ENCODE measurements around the gene SAMD11. TPM values are rescaled to one million over a fixed set of nuclear protein-coding genes. Genes with fewer than 3 reads are reported as not detected.
A peak's percentile ranks its signal among the peaks of the same experiment; 100 is the strongest.

The SAMD11 gene
- total RNA-seq, 2 experiments from 2014 or later: not detected

DNA sequence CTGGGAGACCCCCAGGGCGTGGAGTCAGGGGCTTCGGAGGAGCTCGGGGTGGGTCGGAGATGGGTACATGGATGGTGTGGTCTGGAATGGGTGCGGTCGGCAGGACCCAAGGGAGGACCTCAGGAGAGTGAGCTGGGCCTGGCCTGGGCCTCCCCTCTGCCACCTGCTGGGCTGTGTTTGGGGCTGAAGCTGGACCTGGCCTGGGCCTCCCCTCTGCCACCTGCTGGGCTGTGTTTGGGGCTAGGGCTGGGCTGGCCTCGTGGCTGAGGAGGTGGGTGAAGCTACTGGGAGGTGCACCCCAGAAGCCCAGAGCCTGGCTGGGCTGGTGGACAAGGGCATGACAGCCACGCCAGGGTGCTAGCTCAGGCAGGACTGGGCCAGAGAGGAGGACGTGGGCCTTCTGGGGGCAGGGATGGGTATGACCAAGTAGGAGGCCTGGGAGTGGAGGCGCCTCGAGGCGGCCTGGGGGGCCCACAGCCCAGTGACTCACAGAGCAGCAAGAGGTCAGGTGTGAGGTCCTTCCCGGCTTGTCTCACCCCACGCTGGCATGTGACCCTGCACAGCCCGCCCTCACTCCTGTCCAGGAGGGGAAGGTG lies 14.5 kb downstream of the SAMD11 start:
- H3K4me1 Mint-ChIP-seq: peaks cover 14% of the 10 kb centered on the region
- H3K9me3 Mint-ChIP-seq (ENCODE audit: low read depth): no peaks in the 10 kb centered on the region
- intact Hi-C loops (cut with DNase I, micrococcal nuclease): loop anchor here in 1 of 2 experiments (5.0 kb wide), 1 partner anchor 36 kb away; no protein-coding TSS in a partner anchor
- ATAC-seq: peak; percentile 37
- CTCF ChIA-PET: interaction anchor here (0.7 kb wide), 1 partner anchor 89 kb away, joined by 3 read pairs; no protein-coding TSS in a partner anchor
- no peaks in the 10 kb centered on the region for H3K36me3 Mint-ChIP-seq (ENCODE audit: low read depth)
- peak; percentile 50 for DNase-seq
- no peak overlapping the region for H3K27ac Mint-ChIP-seq
- no peak overlapping the region for H3K4me3 Mint-ChIP-seq
- H3K27me3 Mint-ChIP-seq: peaks cover 22% of the 10 kb centered on the region
- POLR2A ChIA-PET: no interaction called here

- DNase-seq (no peak), ATAC-seq (no peak)
- Mint-ChIP-seq H3K36me3 (ENCODE audit: low read depth) (peaks cover 1% of the 10 kb centered on the region), H3K9me3 (ENCODE audit: low read depth) (no peaks in the 10 kb centered on the region), H3K27ac (no peak overlapping the region), H3K4me3 (no peak overlapping the region), H3K27me3 (peaks cover 22% of the 10 kb centered on the region), H3K4me1 (peaks cover 14% of the 10 kb centered on the region)
- POLR2A ChIA-PET: no interaction called here
- intact Hi-C loops (cut with DNase I, micrococcal nuclease): loop anchor here in 1 of 2 experiments (5.0 kb wide), 1 partner anchor 37 kb away; no protein-coding TSS in a partner anchor
- CTCF ChIA-PET: no interaction called here
Measured at GRCh38 chr1:938711-939489, 15.2 kb downstream of the SAMD11 start.

GRCh38 chr1:939511-940106 lies 15.9 kb downstream of the SAMD11 start:
- Mint-ChIP-seq H3K36me3 (ENCODE audit: low read depth) (peaks cover 1% of the 10 kb centered on the region), H3K27me3 (peaks cover 22% of the 10 kb centered on the region), H3K27ac (no peak overlapping the region), H3K9me3 (ENCODE audit: low read depth) (no peaks in the 10 kb centered on the region), H3K4me1 (peaks cover 14% of the 10 kb centered on the region), H3K4me3 (no peak overlapping the region)
- ATAC-seq: no peak
- DNase-seq: no peak
- ChIA-PET CTCF (interaction anchor here (1.1 kb wide), 1 partner anchor 78 kb away, joined by 5 read pairs; no protein-coding TSS in a partner anchor), POLR2A (no interaction called here)
- intact Hi-C loops (cut with DNase I, micrococcal nuclease): loop anchor here (2.0 to 5.0 kb wide), 3 partner anchors 19 to 37 kb away; no protein-coding TSS in a partner anchor

- Mint-ChIP-seq H3K4me3 (peak overlapping the region; percentile 10), H3K9me3 (ENCODE audit: low read depth) (no peaks in the 10 kb centered on the region), H3K27me3 (peaks cover 17% of the 10 kb centered on the region), H3K36me3 (ENCODE audit: low read depth) (peaks cover 5% of the 10 kb centered on the region), H3K27ac (no peak overlapping the region), H3K4me1 (peaks cover 8% of the 10 kb centered on the region)
- POLR2A ChIA-PET: interaction anchor here (1.0 kb wide), 1 partner anchor 19 kb away, joined by 4 read pairs; the partner anchor contains the start of gene NOC2L
- ATAC-seq (peak; percentile 6), DNase-seq (peak; percentile 44)
- intact Hi-C loops (cut with DNase I, micrococcal nuclease): loop anchor here (2.0 kb wide), 2 partner anchors 20 to 36 kb away; no protein-coding TSS in a partner anchor
- CTCF ChIA-PET: interaction anchor here (0.7 to 1.1 kb wide), 2 partner anchors 34 to 77 kb away, joined by 3 to 5 read pairs; no protein-coding TSS in a partner anchor
Measured at GRCh38 chr1:940107-941014, 16.6 kb downstream of the SAMD11 start.

DNA sequence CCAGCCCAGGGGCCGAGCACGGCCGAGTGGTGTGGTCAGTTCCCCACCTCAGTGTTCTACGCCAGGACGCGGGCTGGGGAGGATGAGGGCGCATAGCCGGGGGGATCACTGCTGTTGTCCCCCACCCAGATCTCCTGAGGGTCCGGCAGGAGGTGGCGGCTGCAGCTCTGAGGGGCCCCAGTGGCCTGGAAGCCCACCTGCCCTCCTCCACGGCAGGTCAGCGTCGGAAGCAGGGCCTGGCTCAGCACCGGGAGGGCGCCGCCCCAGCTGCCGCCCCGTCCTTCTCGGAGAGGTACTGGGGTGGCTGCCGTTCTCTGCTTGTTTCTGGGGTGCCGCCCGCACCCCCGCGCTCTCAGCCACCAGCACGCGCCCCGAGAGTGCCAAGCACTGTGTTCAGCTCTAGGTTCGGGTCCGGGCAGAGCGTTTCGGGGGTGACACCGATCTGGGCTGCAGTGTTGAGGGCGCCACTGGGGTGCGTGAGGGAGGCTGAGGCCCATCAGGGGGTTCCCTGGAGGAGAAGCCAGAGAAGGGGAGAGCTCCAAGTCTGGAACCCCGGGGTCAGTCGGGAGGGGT lies 17.4 kb downstream of the SAMD11 start:
- POLR2A ChIA-PET: interaction anchor here (1.0 kb wide), 1 partner anchor 18 kb away, joined by 4 read pairs; the partner anchor contains the start of gene NOC2L
- H3K27ac Mint-ChIP-seq: no peak overlapping the region
- peaks cover 11% of the 10 kb centered on the region for H3K36me3 Mint-ChIP-seq (ENCODE audit: low read depth)
- no peak for ATAC-seq
- intact Hi-C loops (cut with DNase I, micrococcal nuclease): loop anchor here (2.0 kb wide), 2 partner anchors 20 to 36 kb away; no protein-coding TSS in a partner anchor
- peak overlapping the region; percentile 39 for H3K4me3 Mint-ChIP-seq
- peaks cover 5% of the 10 kb centered on the region for H3K4me1 Mint-ChIP-seq
- no peak for DNase-seq
- H3K27me3 Mint-ChIP-seq: peaks cover 14% of the 10 kb centered on the region
- CTCF ChIA-PET: interaction anchor here (0.7 kb wide), 1 partner anchor 35 kb away, joined by 3 read pairs; no protein-coding TSS in a partner anchor
- H3K9me3 Mint-ChIP-seq (ENCODE audit: low read depth): no peaks in the 10 kb centered on the region

DNA sequence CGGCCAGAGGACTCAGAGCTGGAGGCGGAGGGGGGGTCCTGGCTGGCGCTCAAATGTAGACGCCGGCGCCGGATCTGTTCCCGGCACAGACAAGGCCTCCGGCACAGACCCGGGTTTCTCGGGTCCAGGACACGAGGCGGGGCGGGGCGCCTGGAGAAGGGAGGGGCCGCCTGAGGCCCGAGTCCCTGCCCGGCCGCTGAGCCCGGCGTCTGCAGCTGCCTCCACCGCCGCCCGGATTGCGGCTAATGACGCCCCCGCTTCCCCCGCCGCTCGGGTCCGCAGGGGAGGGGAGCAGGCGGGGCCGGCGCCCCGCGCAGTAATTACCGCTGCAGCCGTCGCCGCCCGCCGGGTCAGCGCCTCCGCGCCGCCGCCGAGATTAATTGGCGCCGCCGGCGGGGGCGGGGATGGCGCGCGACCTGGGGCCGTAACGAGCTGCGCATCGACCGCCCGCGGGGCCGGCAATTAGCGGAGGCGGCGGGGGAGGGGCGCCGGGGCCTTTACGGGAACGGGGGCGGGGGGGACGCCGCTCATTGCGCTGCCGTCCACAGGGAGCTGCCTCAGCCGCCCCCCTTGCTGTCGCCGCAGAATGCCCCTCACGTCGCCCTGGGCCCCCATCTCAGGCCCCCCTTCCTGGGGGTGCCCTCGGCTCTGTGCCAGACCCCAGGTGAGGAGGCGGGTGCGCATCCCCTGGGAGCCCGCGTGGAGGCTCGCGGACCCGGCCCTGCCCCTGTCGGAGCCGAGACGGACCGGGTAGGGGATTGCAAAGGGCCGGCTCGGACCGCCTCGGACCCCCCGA lies 18.1 kb downstream of the SAMD11 start:
- DNase-seq: peak; percentile 56
- ChIA-PET POLR2A (interaction anchor here (0.6 kb wide), 1 partner anchor 34 kb away, joined by 4 read pairs; no protein-coding TSS in a partner anchor), CTCF (interaction anchor here (0.6 kb wide), 1 partner anchor 183 kb away, joined by 3 read pairs; no protein-coding TSS in a partner anchor)
- peaks cover 11% of the 10 kb centered on the region for H3K36me3 Mint-ChIP-seq (ENCODE audit: low read depth)
- peaks cover 14% of the 10 kb centered on the region for H3K27me3 Mint-ChIP-seq
- no peak overlapping the region for H3K27ac Mint-ChIP-seq
- no peak overlapping the region for H3K4me3 Mint-ChIP-seq
- ATAC-seq: peak; percentile 37
- intact Hi-C loops (cut with DNase I, micrococcal nuclease): loop anchor here (2.0 kb wide), 2 partner anchors 21 to 37 kb away; no protein-coding TSS in a partner anchor
- no peaks in the 10 kb centered on the region for H3K9me3 Mint-ChIP-seq (ENCODE audit: low read depth)
- peaks cover 5% of the 10 kb centered on the region for H3K4me1 Mint-ChIP-seq

GRCh38 chr1:942411-942821 lies 18.7 kb downstream of the SAMD11 start:
- H3K9me3 Mint-ChIP-seq (ENCODE audit: low read depth): no peaks in the 10 kb centered on the region
- peaks cover 16% of the 10 kb centered on the region for H3K36me3 Mint-ChIP-seq (ENCODE audit: low read depth)
- DNase-seq (no peak), ATAC-seq (no peak)
- intact Hi-C loops (cut with DNase I, micrococcal nuclease): no loop called here
- H3K27ac Mint-ChIP-seq: no peak overlapping the region
- H3K27me3 Mint-ChIP-seq: peaks cover 14% of the 10 kb centered on the region
- peaks cover 5% of the 10 kb centered on the region for H3K4me1 Mint-ChIP-seq
- ChIA-PET CTCF (interaction anchor here (0.6 kb wide), 1 partner anchor 182 kb away, joined by 3 read pairs; no protein-coding TSS in a partner anchor), POLR2A (no interaction called here)
- no peak overlapping the region for H3K4me3 Mint-ChIP-seq

DNA sequence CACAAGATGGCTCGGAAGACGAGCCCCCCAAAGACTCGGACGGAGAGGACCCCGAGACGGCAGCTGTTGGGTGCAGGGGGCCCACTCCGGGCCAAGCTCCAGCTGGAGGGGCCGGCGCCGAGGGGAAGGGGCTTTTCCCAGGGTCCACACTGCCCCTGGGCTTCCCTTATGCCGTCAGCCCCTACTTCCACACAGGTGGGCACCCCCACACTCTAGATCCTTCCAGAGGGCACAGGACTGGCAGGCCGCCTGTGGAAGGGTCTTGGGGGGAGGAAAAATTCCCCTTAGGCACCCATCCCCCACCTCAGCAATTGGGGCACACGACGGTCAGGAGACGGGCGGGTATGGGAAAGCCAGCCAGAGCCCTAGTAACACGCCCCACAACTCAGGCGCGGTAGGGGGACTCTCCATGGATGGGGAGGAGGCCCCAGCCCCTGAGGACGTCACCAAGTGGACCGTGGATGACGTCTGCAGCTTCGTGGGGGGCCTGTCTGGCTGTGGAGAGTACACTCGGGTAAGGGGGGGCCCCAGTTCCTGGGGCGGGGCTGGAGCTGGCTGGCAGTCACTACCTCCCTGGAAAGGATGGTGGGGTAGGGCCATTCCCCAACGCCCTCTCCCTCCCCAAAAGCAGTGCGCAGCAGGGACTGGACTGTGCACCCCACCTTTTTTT lies 19.3 kb downstream of the SAMD11 start:
- H3K4me1 Mint-ChIP-seq: peaks cover 5% of the 10 kb centered on the region
- no peak overlapping the region for H3K27ac Mint-ChIP-seq
- CTCF ChIA-PET: interaction anchor here (1.1 kb wide), 1 partner anchor 33 kb away, joined by 3 read pairs; no protein-coding TSS in a partner anchor
- no peak overlapping the region for H3K4me3 Mint-ChIP-seq
- H3K9me3 Mint-ChIP-seq (ENCODE audit: low read depth): no peaks in the 10 kb centered on the region
- peaks cover 11% of the 10 kb centered on the region for H3K27me3 Mint-ChIP-seq
- DNase-seq: no peak
- ATAC-seq: no peak
- intact Hi-C loops (cut with DNase I, micrococcal nuclease): no loop called here
- H3K36me3 Mint-ChIP-seq (ENCODE audit: low read depth): peaks cover 17% of the 10 kb centered on the region
- POLR2A ChIA-PET: no interaction called here

DNA sequence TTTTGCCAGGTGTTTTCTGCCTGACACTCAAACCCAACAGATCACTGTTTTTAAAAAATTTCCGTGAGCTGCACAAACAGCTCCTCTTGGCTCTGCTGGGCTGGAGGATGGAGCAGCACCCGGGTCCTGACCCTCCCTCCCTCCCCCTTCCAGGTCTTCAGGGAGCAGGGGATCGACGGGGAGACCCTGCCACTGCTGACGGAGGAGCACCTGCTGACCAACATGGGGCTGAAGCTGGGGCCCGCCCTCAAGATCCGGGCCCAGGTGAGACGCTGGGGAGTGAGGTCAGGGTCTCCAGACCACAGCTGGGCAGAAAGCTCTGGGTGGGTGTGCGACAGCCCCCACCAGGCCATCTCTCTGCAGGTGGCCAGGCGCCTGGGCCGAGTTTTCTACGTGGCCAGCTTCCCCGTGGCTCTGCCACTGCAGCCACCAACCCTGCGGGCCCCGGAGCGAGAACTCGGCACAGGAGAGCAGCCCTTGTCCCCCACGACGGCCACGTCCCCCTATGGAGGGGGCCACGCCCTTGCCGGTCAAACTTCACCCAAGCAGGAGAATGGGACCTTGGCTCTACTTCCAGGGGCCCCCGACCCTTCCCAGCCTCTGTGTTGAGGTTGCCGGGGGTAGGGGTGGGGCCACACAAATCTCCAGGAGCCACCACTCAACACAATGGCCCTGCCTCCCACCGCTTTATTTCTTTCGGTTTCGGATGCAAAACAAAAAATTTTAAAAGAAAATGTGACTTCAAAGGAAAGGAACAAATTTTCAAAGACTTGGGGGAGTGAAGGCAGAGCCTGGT lies 20.0 kb downstream of the SAMD11 start:
- no peak overlapping the region for H3K27ac Mint-ChIP-seq
- no peaks in the 10 kb centered on the region for H3K9me3 Mint-ChIP-seq (ENCODE audit: low read depth)
- ATAC-seq: no peak
- no peak overlapping the region for H3K4me3 Mint-ChIP-seq
- DNase-seq: no peak
- POLR2A ChIA-PET: interaction anchor here (0.6 kb wide), 1 partner anchor 114 kb away, joined by 3 read pairs; no protein-coding TSS in a partner anchor
- CTCF ChIA-PET: interaction anchor here (1.1 kb wide), 1 partner anchor 32 kb away, joined by 3 read pairs; no protein-coding TSS in a partner anchor
- H3K4me1 Mint-ChIP-seq: peaks cover 5% of the 10 kb centered on the region
- H3K27me3 Mint-ChIP-seq: peaks cover 10% of the 10 kb centered on the region
- peaks cover 18% of the 10 kb centered on the region for H3K36me3 Mint-ChIP-seq (ENCODE audit: low read depth)
- intact Hi-C loops (cut with DNase I, micrococcal nuclease): no loop called here

All from activated CD4-positive, alpha-beta T cell treated with anti-CD3 and anti-CD28 coated beads for 36 hours (primary cell).